SIG-M5 (cell line): ENCODE measurements around the gene EYS.
"Not testable (repeated sequence)": the region's sequence is repeated elsewhere in the genome, so short reads cannot be mapped to it uniquely, and the experiment has no call there.

Source experiments
- DNase-seq: peaks from one replicate; lab custom pipeline; 2025; lab: John Stamatoyannopoulos, UW

EYS gene

DNA sequence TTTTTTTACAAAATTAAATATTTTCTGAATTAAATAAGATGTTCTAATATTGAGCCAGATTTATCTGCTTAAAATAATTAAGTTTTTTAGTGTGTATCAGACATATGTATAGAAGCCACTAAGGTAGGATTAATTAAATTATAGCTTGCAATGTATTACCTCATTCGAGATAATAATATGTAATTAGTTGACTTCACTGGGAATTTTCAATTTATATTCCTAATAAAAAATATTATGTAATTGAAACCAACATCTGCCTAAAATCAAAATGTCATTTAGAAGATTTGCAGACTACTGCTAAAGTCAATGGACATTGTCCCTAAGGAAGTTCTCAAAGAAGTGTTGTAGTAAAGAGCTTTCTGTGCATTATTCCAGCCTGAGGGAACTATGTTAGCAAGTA, 254.7 kb downstream of the EYS start:
- no peak for DNase-seq

DNA sequence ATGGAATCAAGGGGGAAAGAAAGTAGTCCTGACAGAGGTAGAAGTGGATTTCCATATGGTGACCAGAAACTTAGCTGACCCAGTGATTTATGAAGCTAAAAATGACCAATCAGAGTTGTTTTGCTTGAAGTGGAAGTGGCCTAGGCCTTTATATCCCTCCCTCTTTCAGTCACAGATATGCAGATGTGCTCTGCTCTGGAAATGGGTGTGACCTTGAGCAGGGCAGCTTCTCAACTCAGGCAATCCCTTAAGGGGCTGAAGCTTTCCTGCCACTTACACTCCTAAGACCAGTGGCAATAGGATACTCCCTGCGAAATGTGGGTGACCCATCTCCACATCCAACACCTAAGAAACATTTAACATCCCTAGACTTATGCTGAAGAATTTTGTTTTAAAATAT, 256.6 kb downstream of the EYS start:
- no peak for DNase-seq

- no peak for DNase-seq
These were observed 257.1 kb downstream of the EYS start for GRCh38 chr6:65449926-65450325.

- no peak for DNase-seq
These were observed 258.2 kb downstream of the EYS start for GRCh38 chr6:65448866-65449265.

DNA sequence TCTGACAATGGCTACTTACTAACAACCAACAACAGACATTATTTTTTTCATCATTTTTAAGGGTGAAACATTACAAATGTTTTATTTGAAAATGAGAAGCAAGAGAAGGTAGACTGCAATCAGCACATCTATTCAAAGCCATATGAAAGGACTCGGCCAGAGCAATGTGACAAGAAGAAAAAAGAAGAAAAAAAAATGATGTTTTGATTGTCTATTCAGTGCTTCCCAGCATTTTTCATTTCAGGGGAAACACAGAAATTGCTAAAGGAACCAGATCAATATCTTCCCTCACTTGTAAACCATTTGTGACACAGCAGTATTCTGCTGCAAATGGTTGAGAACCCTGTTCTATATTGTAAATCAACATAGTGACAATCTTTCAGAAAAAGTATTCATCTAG, 270.7 kb downstream of the EYS start:
- DNase-seq, result no peak

DNA sequence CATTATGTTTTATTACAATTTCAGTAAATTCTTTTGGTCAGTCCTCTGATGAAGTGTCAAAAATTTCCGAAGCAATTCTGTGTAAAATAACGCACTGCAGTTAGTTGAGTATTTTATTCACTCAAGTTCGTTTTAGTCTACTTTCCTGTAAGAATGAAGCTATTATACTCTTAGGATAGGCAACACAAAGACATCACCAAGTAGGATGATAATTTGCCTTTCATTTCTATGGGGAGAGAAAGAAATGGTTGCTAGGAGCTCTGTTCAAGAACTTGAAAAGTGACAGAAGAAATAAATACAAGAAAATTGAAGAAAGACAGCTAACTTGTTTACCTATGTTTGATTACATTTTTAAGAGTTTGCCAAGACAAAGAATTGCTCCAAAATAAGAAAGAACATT, 290.4 kb downstream of the EYS start:
- DNase-seq, result no peak

DNA sequence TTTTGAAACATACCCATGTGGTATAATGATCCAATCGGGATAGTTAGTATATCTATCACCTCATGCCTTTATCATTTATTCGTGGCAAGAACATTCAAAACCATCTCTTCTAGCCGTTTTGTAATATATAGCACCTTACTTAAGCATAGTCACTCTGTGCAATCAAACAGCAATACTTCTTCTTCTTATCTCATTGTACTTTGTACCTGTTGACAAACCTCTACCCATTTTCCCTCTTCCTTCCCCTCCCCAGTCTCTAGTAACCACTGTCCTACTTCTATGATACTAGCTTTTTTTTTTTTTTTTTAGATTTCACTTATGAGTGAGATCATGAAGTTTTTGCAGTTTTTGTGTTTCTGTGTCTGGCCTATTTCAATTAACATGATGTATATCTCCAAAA, 296.7 kb downstream of the EYS start:
- DNase-seq, result no peak

- no peak for DNase-seq
These were observed 304.5 kb downstream of the EYS start for GRCh38 chr6:65402564-65402963.

GRCh38 chr6:65399355-65400084, 307.5 kb downstream of the EYS start:
- DNase-seq, result no peak

DNA sequence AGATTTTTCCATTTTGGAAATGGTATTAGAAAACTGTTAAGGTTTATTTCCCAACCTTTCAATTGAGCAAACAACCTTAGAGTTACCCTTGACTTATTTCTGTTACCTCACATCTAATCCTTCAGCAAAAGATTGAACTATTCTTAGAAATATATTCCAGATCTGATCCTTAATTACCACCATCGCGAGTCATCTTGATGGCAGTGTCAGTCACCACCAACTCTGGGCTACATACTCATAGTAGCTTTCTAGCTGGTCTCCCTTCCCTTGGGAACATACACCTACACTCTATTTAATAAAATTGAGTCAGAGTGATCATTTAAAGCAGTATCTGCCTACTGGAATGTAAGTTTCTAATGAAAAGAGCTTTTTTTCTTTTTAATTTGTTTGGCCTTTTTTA, 308.2 kb downstream of the EYS start:
- no peak for DNase-seq

GRCh38 chr6:65350530-65350929, 356.5 kb downstream of the EYS start:
- no peak for DNase-seq

- DNase-seq, result not testable (repeated sequence)
These were observed 404.4 kb downstream of the EYS start for GRCh38 chr6:65302655-65303054.

GRCh38 chr6:65299236-65299635, 407.8 kb downstream of the EYS start:
- no peak for DNase-seq

DNA sequence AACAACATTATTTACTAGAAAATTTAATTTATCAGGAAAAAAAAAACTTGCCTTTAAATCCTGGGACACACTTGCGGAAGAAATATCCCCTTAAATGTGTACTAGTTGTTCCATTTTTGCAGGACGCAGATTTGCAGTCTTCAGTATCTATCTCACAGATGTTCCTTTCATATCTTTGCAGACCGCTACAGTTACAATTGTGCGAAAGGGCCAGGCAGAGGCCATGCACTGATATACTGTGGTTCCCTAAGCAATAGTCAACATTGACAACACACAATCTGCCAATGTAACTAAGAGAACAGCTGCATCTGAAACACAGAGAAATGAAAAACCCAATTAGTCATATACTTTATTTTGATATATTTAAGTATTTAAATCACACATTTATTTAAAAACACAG, 411.2 kb downstream of the EYS start:
- no peak for DNase-seq

- no peak for DNase-seq
These were observed 417.5 kb downstream of the EYS start for GRCh38 chr6:65289491-65289890.

- no peak for DNase-seq
These were observed 421.8 kb downstream of the EYS start for GRCh38 chr6:65285275-65285674.

GRCh38 chr6:65280060-65280459, 427.0 kb downstream of the EYS start:
- DNase-seq, result no peak

DNA sequence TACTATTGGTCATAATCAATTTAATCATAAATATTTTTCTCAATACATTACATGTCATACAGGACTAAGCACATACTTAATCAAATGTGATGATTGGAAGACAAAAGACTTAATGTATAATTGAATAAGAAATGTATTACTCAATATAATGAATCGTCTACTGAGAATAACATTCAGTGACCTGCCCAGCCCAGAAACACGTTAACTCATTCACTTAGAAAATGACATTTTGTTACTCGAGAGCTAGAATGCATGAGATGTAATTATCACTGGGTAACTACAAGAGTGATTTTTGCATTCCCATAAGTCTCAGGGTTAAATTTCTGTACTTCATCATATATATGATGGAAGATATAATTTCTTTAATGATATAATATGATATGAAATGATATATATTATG, 444.8 kb downstream of the EYS start:
- no peak for DNase-seq

GRCh38 chr6:65259982-65260381, 447.0 kb downstream of the EYS start:
- DNase-seq, result no peak

GRCh38 chr6:65259059-65259458, 448.0 kb downstream of the EYS start:
- no peak for DNase-seq

DNA sequence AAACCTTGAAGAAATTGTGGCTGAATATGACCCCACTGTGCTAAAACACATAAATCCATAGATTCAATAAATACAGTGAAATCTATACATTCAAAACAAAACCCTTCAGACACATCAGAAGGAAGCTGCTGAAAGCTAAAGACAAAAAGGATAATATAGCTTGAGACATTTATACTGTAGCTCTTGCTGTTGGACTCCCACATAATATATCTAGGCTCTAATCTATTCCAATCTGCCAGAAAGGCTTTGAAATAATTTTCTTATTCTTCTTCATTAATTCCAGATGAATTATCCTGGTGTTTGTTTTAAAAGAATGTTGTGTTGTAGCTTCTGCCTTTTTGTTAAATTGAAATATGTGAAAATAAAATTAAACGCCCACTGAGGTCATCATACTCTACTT, 454.0 kb downstream of the EYS start:
- DNase-seq, result no peak

- DNase-seq, result no peak
These were observed 458.9 kb downstream of the EYS start for GRCh38 chr6:65248101-65248610.

GRCh38 chr6:65231616-65232015, 475.4 kb downstream of the EYS start:
- DNase-seq, result no peak

- no peak for DNase-seq
These were observed 477.2 kb downstream of the EYS start for GRCh38 chr6:65229825-65230224.
